Thoracic aorta (tissue), 2 donors: Measurements from ENCODE around the gene SHE. TPM values are rescaled to one million over a fixed set of nuclear protein-coding genes. Genes with fewer than 3 reads are reported as not detected.

Source experiments
- ATAC-seq: fragments of 150-250 bp; one replicate; pipeline ENCODE4 v1.8.0; 2017; ENCODE audit warnings: low read depth; ENCODE audit not compliant: insufficient number of reproducible peaks, low FRiP score
- DNase-seq: peaks from one replicate; pipeline ENCODE4 v3.0.0-alpha.2; 2020; ENCODE audit warnings: low spot score
- H3K27ac ChIP-seq, 2 donors: fragments of 200-600 bp; sonication (generic); 1 replicate in 1 of 2; 2 replicates in 1 of 2; pipeline ENCODE4 v1.5.1; 2016; ENCODE audit warnings: mild to moderate bottlenecking in 2 of 2, moderate library complexity in 2 of 2
- H3K27me3 ChIP-seq: fragments of 200-600 bp; sonication (generic); replicated peaks from 2 replicates; pipeline ENCODE4 v1.6.0; 2016; ENCODE audit warnings: mild to moderate bottlenecking; ENCODE audit not compliant: insufficient read depth
- H3K36me3 ChIP-seq: fragments of 200-600 bp; sonication (generic); one replicate; pipeline ENCODE4 v1.5.1; 2016
- H3K4me1 ChIP-seq, 2 donors: fragments of 200-600 bp; sonication (generic); 1 replicate in 1 of 2; 2 replicates in 1 of 2; pipeline versions ENCODE4 v1.5.1 to v1.6.0; 2016; ENCODE audit warnings: low read depth in 2 of 2, mild to moderate bottlenecking in 1 of 2; ENCODE audit not compliant: control insufficient read depth in 1 of 2
- H3K4me3 ChIP-seq: fragments of 200-600 bp; sonication (generic); 2 replicates; pipeline ENCODE4 v1.5.1; 2016; ENCODE audit warnings: mild to moderate bottlenecking
- H3K9me3 ChIP-seq: fragments of 200-600 bp; sonication (generic); 2 replicates; pipeline ENCODE4 v1.5.1; 2016
- CTCF ChIP-seq: fragments of 200-600 bp; sonication (generic); IDR thresholded peaks from one replicate; pipeline ENCODE4 v1.5.1; 2019; ENCODE audit warnings: antibody characterized with exemption
- total RNA-seq, 2 donors: library from RNA; depleted of rRNA; stranded (reverse); fragments of >200 nt; gene quantifications; one replicate each; pipeline versions ENCODE4 v1.1.0 to v1.2.3, GENCODE V29; 2016

SHE gene
- total RNA-seq, 2 donors from 2014 or later, result 6.1 to 15.2 TPM

- no peaks in the 10 kb centered on the region for H3K27me3 ChIP-seq
- ATAC-seq (peak; percentile 40), DNase-seq (peak; percentile 39)
- peak overlapping the region; percentile 51 to 59 for H3K27ac ChIP-seq
- H3K4me1 ChIP-seq, result peaks cover 5 to 17% of the 10 kb centered on the region in 2 donors
- no peaks in the 10 kb centered on the region for H3K9me3 ChIP-seq
- peak overlapping the region; percentile 61 for H3K4me3 ChIP-seq
- no peaks in the 10 kb centered on the region for H3K36me3 ChIP-seq
- TF ChIP-seq CTCF, result no peak
Measured at GRCh38 chr1:154434346-154435085, 67.7 kb downstream of the SHE start.

GRCh38 chr1:154433161-154433764 lies 68.9 kb downstream of the SHE start:
- TF ChIP-seq CTCF, result no peak

GRCh38 chr1:154431586-154432373 lies 70.4 kb downstream of the SHE start:
- no peak for TF ChIP-seq CTCF
- ATAC-seq, result no peak
- DNase-seq, result peak; percentile 42
- Histone ChIP-seq H3K36me3 (no peaks in the 10 kb centered on the region), H3K9me3 (no peaks in the 10 kb centered on the region), H3K4me3 (no peak overlapping the region), H3K27me3 (no peaks in the 10 kb centered on the region), H3K27ac (peak overlapping the region in 1 of 2 donors; percentile 38), H3K4me1 (peaks cover 5 to 24% of the 10 kb centered on the region in 2 donors)

More at GRCh38 chr1:154433161-154433764, 68.9 kb downstream of the SHE start:
- peaks cover 5 to 17% of the 10 kb centered on the region in 2 donors for H3K4me1 ChIP-seq
- no peak for ATAC-seq
- no peak for DNase-seq
- H3K27me3 ChIP-seq, result no peaks in the 10 kb centered on the region
- no peak overlapping the region for H3K4me3 ChIP-seq
- no peaks in the 10 kb centered on the region for H3K36me3 ChIP-seq
- H3K27ac ChIP-seq, result peak overlapping the region in 1 of 2 donors; percentile 59
- H3K9me3 ChIP-seq, result no peaks in the 10 kb centered on the region

GRCh38 chr1:154430903-154431302 lies 71.3 kb downstream of the SHE start:
- H3K9me3 ChIP-seq, result no peaks in the 10 kb centered on the region
- DNase-seq, result no peak
- no peak overlapping the region for H3K4me3 ChIP-seq
- ATAC-seq, result no peak
- H3K36me3 ChIP-seq, result no peaks in the 10 kb centered on the region
- peaks cover 5 to 24% of the 10 kb centered on the region in 2 donors for H3K4me1 ChIP-seq
- H3K27ac ChIP-seq, result no peak overlapping the region
- H3K27me3 ChIP-seq, result no peaks in the 10 kb centered on the region
- no peak for TF ChIP-seq CTCF
